GM19351 (cell line): ENCODE data around the gene PARVB.

Source experiments
- ATAC-seq: cut with Tn5 transposase; IDR thresholded peaks from one replicate; pipeline ENCODE4 v1.9.1; 2021; ENCODE audit warnings: mild to moderate bottlenecking, moderate library complexity; ENCODE audit not compliant: unreplicated experiment

The PARVB gene

GRCh38 chr22:44024288-44024921 is at the start of gene PARVB:
TSS of gene PARVB (plus strand) at chr22:44024302. CDS start at chr22:44024340, 38 bp downstream.
- no peak for ATAC-seq

- no peak for ATAC-seq
Observed at GRCh38 chr22:43975041-43975440, 49.1 kb upstream of the PARVB start.

- ATAC-seq: no peak
Observed at GRCh38 chr22:43976861-43977795, 47.0 kb upstream of the PARVB start.

GRCh38 chr22:43978558-43978957 is 45.5 kb upstream of the PARVB start:
- no peak for ATAC-seq

- no peak for ATAC-seq
Observed at GRCh38 chr22:43980579-43980978, 43.5 kb upstream of the PARVB start.

GRCh38 chr22:43980996-43981395 is 43.1 kb upstream of the PARVB start:
- ATAC-seq: no peak

GRCh38 chr22:43983808-43984207 is 40.3 kb upstream of the PARVB start:
- no peak for ATAC-seq

- ATAC-seq: no peak
Observed at GRCh38 chr22:43985532-43985931, 38.6 kb upstream of the PARVB start.

- ATAC-seq: no peak
Observed at GRCh38 chr22:43988116-43988820, 35.8 kb upstream of the PARVB start.

- ATAC-seq: no peak
Observed at GRCh38 chr22:43988960-43989359, 35.1 kb upstream of the PARVB start.

- no peak for ATAC-seq
Observed at GRCh38 chr22:43990044-43990443, 34.1 kb upstream of the PARVB start.

- ATAC-seq: no peak
Observed at GRCh38 chr22:43991316-43992020, 32.6 kb upstream of the PARVB start.

GRCh38 chr22:43992331-43992821 is 31.7 kb upstream of the PARVB start:
- no peak for ATAC-seq

- no peak for ATAC-seq
Observed at GRCh38 chr22:43993072-43993760, 30.9 kb upstream of the PARVB start.

- ATAC-seq: no peak
Observed at GRCh38 chr22:43994006-43994405, 30.1 kb upstream of the PARVB start.

- ATAC-seq: no peak
Observed at GRCh38 chr22:43994416-43994815, 29.7 kb upstream of the PARVB start.

- ATAC-seq: no peak
Observed at GRCh38 chr22:43995057-43995685, 28.9 kb upstream of the PARVB start.

GRCh38 chr22:43995798-43996169 is 28.3 kb upstream of the PARVB start:
- no peak for ATAC-seq

- no peak for ATAC-seq
Observed at GRCh38 chr22:43996170-43996980, 27.7 kb upstream of the PARVB start.
